Fibroblast of skin of scalp (primary cell): Measurements from ENCODE around the gene CHTOP. TPM values are rescaled to one million over a fixed set of nuclear protein-coding genes. Genes with fewer than 3 reads are reported as not detected.
"Not testable (repeated sequence)": the region's sequence is repeated elsewhere in the genome, so short reads cannot be mapped to it uniquely, and the experiment has no call there.

ENCODE experiments used
- DNase-seq: peaks from one replicate; pipeline ENCODE4 v3.0.0-alpha.2; 2013
- polyA plus RNA-seq, 2 experiments: library from polyadenylated mRNA; unstranded; fragments of 120-200 nt; gene quantifications; one replicate each; pipeline ENCODE4 v1.2.1, GENCODE V29; 2013; ENCODE audit not compliant: insufficient read length in 2 of 2

The CHTOP gene, protein sequence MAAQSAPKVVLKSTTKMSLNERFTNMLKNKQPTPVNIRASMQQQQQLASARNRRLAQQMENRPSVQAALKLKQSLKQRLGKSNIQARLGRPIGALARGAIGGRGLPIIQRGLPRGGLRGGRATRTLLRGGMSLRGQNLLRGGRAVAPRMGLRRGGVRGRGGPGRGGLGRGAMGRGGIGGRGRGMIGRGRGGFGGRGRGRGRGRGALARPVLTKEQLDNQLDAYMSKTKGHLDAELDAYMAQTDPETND
- 60.6 TPM for polyA plus RNA-seq (2013, experiment 1 of 2; ENCODE audit: insufficient read length)
- polyA plus RNA-seq (2013, experiment 2 of 2; ENCODE audit: insufficient read length) = 59.8 TPM

DNA sequence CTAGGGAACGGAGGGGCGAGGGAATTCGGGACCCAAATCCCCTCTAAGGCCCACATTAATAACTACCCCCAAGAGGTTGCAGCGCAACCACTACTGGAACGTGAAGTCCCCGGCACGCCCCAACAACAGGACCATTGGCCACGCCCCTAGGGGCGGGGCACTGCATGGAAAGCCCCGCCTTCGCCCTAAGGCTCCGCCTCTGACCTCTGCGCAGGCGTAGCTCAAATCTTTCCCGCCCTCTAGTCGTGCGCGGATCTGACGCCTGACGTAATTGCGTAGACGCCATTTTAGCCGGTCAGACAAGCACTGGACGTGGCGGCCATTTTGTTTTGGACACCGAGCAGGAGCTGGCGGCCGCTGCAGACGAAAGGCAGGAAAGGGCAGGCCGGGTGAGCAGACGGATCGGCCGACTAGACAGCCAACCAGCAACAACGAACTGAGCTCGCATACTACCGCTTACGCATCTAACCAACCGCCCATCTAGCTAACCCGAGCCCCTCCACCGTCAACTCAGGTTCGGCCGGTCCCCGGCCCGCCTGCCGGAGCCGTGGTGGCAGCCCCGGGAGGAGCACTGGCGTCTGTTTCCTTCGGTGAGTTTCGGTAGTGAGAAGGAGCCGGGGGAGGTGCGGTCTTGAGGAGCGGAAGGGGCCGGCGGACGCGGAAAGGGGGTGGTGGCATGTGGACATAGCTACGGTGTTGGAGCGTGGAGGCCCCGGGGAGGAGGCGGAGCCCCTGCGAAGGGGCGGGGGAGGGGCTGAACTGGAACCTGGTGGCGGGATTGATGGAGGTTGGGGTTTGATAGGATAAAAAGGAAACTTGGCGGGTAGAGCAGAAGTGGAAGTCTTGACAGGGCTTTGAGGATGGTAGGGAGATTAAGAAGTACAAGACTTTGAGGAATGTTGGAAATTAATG is at the start of gene CHTOP:
TSS of gene CHTOP (plus strand) at position 313 of the 912 bp plus-strand sequence. CDS start 2,523 bp downstream, outside the sequence.
- peak; percentile 99 for DNase-seq

DNA sequence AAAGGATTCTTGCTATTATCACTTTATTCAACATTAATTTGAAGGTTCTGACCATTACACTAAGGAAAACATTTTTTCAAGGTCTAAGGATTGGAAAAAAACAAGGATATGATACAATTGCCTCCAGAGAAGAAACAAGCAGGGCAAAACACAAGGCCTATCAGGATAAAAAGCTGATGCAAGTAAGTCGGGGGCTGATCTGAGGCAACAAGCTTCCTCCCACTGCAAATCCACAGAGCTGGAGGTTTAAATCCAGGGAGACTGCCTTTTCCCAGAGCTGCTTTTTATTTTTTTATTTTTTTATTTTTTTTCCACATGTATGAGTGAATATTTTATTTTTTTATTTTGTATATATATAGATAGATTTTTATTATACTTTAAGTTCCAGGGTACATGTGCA is 48.9 kb upstream of the CHTOP start:
- no peak for DNase-seq

DNA sequence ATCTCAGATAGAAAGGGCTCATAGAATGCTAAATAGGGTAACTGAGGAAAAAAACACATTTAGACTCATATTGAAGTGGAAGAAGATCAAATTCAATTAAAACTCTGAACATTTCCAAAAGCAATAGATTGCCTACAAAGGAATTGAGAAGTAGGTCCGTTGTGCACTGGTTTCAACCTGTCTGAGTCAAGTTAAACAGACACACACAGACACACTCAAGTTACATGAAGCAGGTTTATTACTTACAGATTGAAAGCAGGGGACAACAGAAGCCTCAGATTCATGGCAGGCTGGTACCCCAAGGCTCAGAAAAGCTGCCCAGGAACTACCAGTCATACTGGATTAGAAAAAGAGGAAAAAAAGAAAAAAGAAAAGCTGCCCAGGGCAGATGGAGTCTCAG is 47.5 kb upstream of the CHTOP start:
- no peak for DNase-seq

DNA sequence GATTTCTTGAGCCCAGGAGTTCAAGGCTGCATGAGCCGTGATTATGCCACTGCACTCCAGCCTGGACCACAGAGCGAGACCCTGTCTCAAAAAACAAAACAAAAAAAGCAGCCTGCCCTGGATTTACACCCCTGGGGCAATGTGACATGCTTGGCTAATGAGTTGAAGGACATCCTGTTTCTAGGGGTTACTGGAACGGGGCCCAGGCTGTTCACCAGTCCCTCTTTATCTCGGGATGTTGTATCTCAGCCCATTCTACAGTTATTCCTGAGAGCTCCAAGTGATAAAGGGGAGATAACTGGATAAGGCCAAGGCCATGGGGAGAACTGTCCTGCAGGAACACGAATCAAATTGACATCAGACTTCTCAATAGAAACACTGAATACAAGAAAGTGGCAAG is 46.6 kb upstream of the CHTOP start:
- no peak for DNase-seq

DNA sequence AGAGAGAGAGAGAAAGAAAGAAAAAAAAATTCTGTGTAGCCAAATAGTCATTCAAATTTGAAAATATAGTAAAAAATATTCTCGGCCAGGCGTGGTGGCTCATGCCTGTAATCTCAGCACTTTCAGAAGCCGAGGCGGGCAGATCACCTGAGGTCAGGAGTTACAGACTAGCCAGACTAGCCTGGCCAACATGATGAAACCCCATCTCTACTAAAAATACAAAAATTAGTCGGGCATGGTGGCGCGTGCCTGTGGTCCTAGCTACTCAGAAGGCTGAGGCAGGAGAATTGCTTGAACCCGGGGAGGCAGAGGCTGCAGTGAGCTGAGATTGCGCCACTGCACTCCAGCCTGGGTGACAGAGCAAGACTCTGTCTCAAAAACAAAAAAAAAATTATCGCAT is 45.8 kb upstream of the CHTOP start:
- not testable (repeated sequence) for DNase-seq

DNA sequence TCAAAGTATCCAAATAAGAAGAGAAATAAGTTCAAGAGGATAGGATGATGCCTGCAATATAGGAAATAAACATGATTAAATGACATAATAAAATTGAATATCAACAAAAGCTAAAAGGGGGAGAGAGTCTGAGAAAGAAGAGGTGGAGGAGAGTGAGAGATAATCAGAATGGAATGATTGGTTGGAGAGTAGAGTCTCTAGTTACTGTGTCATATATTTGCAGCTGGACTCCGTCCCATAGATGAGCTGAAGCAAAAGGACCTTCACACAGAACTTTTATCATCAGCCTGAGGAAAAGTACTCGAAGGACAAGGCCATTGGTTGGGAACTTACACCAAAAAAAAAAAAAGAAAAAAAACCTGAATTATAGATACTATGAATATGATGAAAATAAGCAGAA is 45.4 kb upstream of the CHTOP start:
- DNase-seq = no peak

DNA sequence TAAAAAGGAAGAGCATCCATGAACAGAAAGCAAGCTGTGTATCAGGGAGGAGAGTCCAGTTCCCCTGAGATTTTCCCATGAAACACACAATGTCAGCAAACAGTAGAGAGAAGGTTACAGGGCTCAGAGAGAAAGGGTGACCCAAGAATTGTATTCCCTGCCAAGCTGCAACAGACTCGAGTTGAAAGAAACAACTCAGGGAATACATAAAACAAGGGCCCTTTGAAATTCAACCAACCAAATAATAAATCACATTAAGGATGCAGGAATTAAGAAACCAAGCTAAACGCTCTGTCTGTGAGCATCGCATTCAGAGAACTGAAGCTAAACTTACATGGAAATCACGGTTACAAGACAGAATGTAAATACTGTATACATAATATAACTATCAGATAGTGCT is 41.1 kb upstream of the CHTOP start:
- no peak for DNase-seq

DNA sequence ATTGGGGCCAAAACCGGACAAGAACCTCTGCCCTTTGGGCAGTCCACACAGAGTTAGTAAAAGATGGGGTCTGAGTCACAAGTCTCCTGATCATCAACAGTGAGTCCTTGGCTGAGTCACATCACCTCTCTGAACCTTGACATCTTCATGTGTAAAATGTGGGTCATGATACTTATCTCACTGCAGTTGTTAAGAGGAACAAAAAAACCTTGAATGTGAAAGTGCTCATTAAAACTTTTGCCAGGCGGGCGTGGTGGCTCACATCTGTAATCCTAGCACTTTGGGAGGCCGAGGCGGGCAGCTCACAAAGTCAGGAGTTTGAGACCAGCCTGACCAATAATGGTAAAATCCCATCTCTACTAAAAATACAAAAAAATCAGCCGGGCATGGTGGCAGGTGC is 36.7 kb upstream of the CHTOP start:
- no peak for DNase-seq

DNA sequence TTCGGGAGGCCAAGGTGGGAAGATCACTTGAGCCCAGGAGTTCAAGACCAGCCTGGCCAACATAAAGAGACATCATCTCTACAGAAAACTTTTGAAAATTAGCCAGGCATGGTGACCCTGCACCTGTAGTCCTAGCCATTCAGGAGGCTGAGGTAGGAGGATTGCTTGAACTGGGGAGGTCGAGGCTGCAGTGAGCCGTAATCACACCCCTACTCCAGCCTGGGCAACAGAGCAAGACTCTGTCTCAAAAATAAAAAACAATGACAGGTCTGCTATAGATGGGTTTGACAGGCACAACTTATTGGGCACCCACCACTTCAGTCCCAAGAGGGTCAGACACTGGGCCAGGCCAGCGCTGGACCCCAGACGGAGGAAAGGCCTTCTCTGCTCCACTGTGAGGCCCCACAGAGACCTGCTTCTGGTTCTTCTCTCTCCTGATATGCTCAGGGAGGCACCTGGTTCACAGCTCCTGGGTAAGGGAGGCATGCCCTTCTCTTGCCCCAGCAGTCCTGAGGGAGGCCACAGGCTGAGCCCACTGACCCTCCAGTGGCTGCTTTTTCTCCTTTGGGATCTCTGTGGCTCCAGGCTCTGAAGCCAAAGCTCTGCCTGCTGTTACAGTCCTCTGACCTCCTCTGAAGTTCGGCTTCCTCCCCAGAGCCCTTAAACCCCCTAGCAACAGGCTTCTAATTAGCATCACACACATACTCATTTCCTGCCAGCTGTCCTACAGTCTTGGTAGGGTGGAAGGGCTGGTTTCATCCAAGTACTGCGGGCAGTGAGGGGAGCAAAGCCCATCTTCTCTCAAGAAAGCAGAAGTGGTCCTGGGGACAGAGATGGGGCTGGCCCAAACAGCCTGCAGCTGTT is 35.3 kb upstream of the CHTOP start:
- peak; percentile 61 for DNase-seq

DNA sequence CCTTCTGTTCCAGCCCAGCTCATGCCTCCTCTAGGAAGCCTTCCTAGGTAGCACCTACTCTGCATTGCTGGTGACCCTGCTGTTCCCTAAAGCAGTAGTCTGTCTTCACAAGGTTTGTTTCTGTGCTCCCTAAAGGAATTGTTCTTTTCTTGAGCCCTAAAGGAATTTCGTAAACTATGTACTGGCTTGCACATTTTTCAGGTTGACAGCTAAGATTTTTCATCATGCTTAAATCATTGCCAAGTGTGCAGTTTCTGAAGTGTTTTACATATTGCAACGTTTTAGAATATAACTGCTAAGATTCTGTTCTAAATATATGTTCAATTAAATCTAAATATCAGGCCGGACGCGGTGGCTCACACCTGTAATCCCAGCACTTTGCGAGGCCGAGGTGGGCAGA is 34.0 kb upstream of the CHTOP start:
- no peak for DNase-seq

DNA sequence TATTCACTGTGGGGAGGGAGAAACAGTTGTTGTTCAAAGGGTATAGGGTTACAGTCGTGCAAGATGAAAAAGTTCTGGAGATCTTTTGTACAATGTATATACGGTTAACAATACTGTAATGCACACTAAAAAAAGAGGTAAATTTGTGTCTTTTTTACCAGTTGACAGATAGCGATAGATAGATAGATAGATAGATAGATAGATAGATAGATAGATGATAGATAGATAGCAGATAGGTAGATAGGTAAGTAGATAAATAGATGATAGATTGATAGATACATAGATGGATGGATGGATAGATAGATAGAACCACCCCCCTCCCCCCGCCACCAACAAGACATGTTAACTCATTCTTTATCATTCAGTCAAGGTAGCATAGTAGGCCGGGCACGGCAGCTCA is 31.1 kb upstream of the CHTOP start:
- DNase-seq = no peak

DNA sequence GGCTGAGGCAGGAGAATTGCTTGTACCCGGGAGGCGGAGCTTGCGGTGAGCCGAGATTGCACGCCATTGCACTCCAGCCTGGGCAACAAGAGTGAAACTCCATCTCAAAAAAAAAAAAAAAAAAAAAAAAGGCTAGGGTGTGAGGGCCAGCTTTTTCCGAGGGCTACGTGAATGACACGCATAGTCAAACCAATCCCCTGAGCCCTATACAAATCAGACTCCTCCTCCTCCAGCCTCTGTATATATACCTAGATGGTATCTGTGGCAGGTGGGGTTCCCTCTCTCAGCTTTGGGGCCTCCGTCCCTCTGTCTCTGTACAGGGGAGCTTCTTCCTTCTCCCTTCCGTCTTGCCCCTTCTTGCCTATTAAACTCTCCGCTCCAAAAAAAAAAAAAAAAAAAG is 27.7 kb upstream of the CHTOP start:
- DNase-seq = no peak

DNA sequence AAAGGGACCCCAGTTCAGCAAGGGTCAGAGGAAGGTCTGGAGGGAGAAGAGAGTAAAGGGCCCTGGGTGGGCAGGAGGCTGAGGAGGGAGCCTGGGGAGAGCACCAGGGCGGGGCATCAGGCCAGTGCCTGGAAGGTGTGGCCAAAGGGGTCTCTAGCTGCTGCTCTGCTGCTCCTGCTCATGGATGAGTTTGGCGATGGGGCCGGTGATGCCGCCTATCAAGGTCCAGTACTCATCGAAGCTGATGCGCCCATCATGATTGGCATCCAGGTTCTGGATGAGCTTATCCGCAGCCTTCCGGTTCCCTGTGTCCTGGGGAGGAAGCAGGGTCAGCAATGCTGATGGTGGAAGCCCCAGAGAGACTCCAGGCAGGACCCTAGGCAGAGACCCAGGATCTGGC is 26.5 kb upstream of the CHTOP start:
- no peak for DNase-seq

DNA sequence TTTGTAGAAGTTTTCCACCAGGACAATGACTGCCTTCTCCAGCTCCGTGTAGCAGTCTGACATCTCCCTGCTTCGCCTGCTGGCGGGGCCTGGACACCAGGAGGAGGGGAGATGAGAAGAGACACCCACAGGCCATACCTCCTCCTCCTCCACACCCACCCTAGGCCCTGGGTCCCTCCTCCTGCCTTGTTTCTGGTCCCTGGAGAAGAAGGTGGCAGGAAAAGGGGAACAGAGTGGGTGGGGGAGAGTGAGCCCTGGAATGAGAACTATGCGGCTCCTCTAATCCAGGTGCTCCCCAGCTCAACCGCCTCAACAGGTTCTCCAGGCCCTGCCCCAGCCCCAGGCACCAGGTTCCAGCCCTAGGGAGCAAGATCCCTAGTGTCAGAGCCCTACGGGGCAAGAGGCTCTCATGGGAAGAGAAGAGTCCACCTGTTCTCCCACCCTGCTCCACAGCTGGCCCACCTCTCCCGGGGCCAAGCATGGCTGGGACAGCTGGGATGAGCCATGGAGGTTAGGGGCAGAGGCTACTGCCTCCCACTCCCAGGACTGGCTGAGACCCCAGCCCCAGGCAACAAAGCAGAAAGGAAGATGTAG is 25.7 kb upstream of the CHTOP start:
- DNase-seq = no peak

DNA sequence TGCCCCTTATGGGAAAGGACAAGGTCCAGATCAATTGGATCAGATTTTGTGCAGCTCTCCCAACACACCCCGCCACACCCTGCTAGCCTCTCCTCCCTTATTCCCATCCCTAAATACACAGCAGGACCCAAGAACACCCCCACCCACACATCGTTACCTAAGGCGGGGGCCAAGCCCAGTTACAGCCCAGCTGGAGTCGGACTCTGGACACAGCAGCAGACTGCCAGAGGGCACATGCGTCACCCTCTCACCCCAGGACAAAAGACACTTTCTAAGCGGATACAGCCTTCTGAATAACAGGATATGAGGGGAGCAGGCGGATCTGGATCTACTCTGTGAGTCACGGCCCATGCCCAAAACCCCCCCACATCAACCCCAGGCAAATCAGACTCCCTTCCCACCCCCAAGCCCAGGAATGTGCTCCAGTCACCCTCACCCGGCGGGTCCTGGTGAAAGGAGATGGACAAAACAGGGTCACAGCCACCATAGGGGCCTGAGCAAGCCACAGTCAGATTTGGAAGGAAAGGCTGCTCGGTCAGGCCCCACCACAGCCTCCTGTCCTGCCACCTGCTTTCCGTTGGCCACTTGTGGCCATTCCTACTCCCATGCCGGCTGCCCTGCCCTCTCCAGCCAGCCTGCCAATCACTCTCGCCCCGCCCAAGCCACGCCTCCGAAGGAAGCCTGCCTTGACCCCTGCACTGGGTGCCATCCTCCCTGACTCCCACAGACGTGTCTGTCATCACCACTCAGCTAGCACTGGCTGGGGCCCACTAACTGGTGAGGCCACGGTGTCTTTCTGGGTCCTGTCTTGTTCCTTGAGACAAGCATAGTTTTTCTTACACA is 24.9 kb upstream of the CHTOP start:
- peak; percentile 90 for DNase-seq

DNA sequence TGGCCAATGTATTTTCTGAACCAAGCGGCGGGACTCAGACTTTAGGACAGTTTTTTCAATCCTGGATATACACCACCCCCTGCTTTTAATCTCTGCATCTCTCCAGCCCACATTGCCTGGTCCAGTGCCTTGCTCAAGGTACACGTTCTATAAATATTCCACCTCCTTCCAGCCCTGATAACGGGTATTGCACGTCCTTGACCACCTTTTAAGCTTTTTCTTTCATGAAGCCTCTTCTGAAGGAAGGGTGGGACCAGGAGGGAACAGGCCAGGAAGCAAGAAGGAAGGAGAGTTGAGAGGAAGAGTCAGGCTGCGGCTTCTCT is 24.3 kb upstream of the CHTOP start:
- no peak for DNase-seq

DNA sequence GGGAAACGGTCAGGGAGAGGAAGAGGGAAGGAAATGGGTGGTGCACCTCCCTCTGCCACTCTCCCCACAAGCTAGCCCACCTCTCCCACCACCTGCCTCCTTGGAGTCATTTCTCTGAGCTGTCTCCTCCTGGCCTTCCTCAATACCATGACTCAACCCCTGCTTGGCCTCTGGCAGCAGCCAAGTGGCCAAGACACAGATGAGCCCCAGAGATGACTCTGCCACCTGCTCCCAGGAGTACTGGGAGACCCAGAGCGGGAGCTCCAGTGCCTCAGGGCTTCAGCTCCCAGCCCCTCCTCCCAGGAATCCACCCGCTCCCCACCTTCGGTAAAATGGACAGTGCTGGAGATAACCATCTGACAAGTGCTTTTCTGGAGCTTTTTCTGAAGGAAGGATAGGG is 23.5 kb upstream of the CHTOP start:
- no peak for DNase-seq

DNA sequence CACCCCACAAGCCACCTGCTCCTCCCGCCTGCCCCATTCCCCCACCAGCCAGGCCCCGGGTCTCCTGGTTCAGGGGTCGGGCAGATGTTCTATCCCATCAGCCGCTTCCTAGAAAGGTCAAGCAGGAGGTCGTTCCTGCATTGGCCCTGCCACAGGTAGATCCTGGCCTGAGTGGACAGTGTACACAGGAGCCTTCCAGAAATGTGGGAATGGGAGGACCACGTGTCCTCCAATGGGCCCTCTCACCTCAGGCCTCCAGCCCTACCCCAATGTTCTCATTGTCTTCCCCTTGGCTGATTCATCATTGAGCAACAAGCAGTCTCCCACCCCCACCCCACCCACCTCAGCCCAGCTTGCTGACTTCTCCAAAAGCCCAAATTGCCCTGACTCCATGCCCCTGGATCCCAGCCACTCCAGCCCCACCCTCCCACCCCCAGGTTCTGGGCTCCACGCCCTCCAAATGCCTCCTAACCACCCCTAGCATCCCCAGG is 23.0 kb upstream of the CHTOP start:
- DNase-seq = peak; percentile 20

DNA sequence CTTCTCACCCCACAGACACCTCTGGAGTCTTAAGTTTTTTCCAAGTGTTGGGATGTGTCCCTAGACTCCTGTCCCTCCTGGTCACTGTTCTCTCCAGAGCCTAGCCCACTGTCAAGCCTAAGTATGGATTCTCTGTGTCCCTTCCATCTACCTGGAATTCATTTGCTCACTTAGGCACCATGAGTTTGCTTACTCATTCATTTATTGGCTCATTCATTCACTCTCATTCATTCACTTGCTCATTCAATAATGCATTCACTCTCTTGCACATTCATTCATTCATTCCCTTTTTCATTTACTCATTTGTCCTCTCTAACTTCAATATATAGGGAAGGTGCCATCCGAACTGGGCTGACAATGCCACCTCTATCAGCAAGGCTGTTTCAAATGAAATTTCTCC is 22.5 kb upstream of the CHTOP start:
- DNase-seq = no peak

DNA sequence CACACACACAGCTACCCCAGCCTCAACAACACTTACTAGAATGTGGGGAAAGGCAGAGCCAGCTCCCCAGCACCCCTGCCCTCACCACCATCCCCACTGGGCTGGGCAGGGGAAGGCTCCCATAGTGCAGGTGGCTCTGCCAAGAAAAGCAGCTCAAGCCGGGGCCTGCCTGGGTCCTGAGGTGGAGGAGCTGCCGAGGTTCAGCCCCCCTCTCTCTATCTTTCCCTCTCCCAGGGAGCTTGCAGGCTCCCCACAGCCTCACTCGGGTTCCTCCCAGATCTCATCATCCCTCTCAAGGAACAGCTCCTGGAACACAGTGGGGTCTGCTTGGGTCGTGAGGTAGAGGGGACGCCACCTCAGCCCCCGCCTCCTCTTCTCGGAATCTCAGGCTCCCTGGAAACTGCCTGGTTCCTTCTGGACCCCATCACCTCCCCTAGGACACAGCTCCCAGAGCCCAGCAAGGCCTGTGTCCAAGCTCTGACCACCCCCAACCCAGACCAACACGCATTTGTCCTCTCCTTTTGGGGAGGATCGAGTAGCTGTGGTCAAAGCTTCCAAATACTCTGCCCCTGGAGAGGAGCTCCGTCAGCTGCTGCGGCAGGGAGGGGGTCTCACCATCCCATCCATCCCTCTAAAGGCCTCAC is 21.6 kb upstream of the CHTOP start:
- no peak for DNase-seq

DNA sequence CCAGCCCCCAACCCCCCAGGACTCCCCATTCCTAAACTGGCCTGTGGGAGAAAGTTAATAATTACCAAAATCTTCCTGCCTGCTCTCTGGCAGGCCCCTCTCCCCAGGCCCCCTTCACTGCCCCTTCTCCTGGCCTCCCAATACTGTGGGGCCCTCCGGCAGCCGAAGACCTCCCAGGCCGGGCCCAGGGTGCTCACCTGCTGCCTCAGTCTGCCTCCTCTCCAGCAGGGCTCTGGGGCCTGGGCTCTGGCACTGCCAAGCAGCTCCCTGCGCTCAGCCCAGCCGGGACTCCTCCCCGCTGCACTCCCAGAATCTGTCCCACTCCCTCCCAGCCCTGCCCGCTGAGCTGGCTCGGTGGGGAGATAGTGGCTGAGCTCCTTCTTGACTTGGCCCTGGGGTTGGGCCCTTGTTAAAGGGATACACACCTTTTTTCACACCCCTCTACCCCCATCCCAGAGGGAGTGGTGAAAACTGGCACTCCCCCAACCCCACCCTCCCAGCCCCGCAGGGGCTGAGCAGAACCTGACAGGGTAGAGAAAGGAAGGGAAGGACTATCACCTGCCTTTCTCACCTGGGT is 21.0 kb upstream of the CHTOP start, which contains the start of gene S100A16:
TSS of gene S100A16 (minus strand) at position 383 of the 577 bp plus-strand sequence. CDS start 4,986 bp downstream, outside the sequence.
- peak; percentile 79 for DNase-seq
